Measurements from ENCODE around the gene RABGAP1L. TPM values are rescaled to one million over a fixed set of nuclear protein-coding genes. Genes with fewer than 3 reads are reported as not detected.

Gene RABGAP1L
- total and polyA plus RNA-seq, 2 of the 4 experiments (the other 2 are of a cell fraction) = 7.9 to 26.7 TPM

GRCh38 chr1:174258148-174258550 is 98.8 kb downstream of the RABGAP1L start:
- intact Hi-C loops (cut with micrococcal nuclease) (loop anchor here (1.0 kb wide), 1 partner anchor 486 kb away; no protein-coding TSS in a partner anchor), dilution Hi-C loops (cut with HindIII; ENCODE audit: low sequenced_read_pairs, unreplicated experiment) (loop anchor here (25.0 kb wide), 1 partner anchor 454 kb away; no protein-coding TSS in a partner anchor), in situ Hi-C loops (cut with MboI; ENCODE audit: low sequenced_read_pairs) (loop anchor here (25.0 kb wide), 1 partner anchor 729 kb away; the partner anchor contains the start of gene CACYBP)
- WGBS, 2 experiments (ENCODE audit: extremely low coverage in 2 of 2, insufficient read length in 1 of 2) = no CpG with 5 or more reads among the region's 1 CpG
- H3K9me1 ChIP-seq (ENCODE audit: insufficient read depth, low read length) = no peaks in the 10 kb centered on the region
- no peak overlapping the region for H3K4me2 ChIP-seq (ENCODE audit: low read depth, low read length)
- H3K56ac ChIP-seq (ENCODE audit: extremely low read depth, insufficient read depth, low read length) = no peak overlapping the region
- no peaks in the 10 kb centered on the region for H3K27me3 ChIP-seq (ENCODE audit: control insufficient read depth, insufficient read depth, low read length)
- no peak overlapping the region for H3K14ac ChIP-seq (replicated peaks; ENCODE audit: low read depth, low read length)
- TF ChIP-seq FOS (IDR thresholded peaks at IDR 0.05; ENCODE audit: low read depth, low read length) = no peak
- TF ChIP-seq MAFK (IDR thresholded peaks at IDR 0.05; ENCODE audit: low read depth, low read length) = no peak
- TF ChIP-seq NFE2L2 (IDR thresholded peaks at IDR 0.05; ENCODE audit: low read depth, low read length) = no peak
- no peak for TF ChIP-seq CHD1 (IDR thresholded peaks at IDR 0.05; ENCODE audit: low read depth, low read length)
- no peak for TF ChIP-seq ELK1 (IDR thresholded peaks at IDR 0.05; ENCODE audit: borderline replicate concordance, low read depth, low read length)
- no peak for TF ChIP-seq RFX5 (IDR thresholded peaks at IDR 0.05; ENCODE audit: low read depth, low read length)
- no peak for TF ChIP-seq USF2 (IDR thresholded peaks at IDR 0.05; ENCODE audit: low read depth, low read length)
- peak; percentile 58 for TF ChIP-seq CTCF (conservative IDR thresholded peaks at IDR 0.05; ENCODE audit: low read depth, low read length)
- TF ChIP-seq POLR2A (IDR thresholded peaks at IDR 0.05; ENCODE audit: low read depth, low read length) = no peak
- TF ChIP-seq RAD21 (IDR thresholded peaks at IDR 0.05; ENCODE audit: low read length) = peak; percentile 58
- TF ChIP-seq CEBPB (IDR thresholded peaks at IDR 0.05; ENCODE audit: low read depth, low read length) = no peak
- no peak for TF ChIP-seq MXI1 (IDR thresholded peaks at IDR 0.05; ENCODE audit: borderline replicate concordance, low read depth, low read length)
- peak; percentile 61 for TF ChIP-seq SMC3 (IDR thresholded peaks at IDR 0.05; ENCODE audit: low read depth, low read length)
- TF ChIP-seq RCOR1 (IDR thresholded peaks at IDR 0.05; ENCODE audit: insufficient replicate concordance, low read length) = no peak
- no peak overlapping the region for H2AFZ ChIP-seq (replicated peaks; ENCODE audit: low read length, poor library complexity)
- no peak overlapping the region for H3K4ac ChIP-seq (ENCODE audit: low read depth, low read length)
- ChIA-PET CTCF (interaction anchor here (0.6 to 1.5 kb wide), 4 partner anchors 9 to 487 kb away, joined by 3 to 6 read pairs (median 3); no protein-coding TSS in a partner anchor), POLR2A (ENCODE audit: unreplicated experiment) (no interaction called here)
- no peak overlapping the region for H3K23ac ChIP-seq (ENCODE audit: low read depth, low read length)
- ATAC-seq (ENCODE audit: low read depth) (peak; percentile 65), DNase-seq (peak; percentile 50)
- no peak overlapping the region for H3K4me3 ChIP-seq (ENCODE audit: insufficient read depth, low read depth, low read length)
- H3K27ac ChIP-seq (ENCODE audit: insufficient read depth, low read length) = no peak overlapping the region
- H4K8ac ChIP-seq (ENCODE audit: low read depth in 2 of 2, low read length in 2 of 2) = no peak overlapping the region
- no peaks in the 10 kb centered on the region for H3K36me3 ChIP-seq (ENCODE audit: control insufficient read depth, insufficient read depth, low read length)
- no peak overlapping the region for H3K18ac ChIP-seq (ENCODE audit: low read depth, low read length)
- H3K9me3 ChIP-seq (ENCODE audit: control insufficient read depth, insufficient read depth, low read length) = no peaks in the 10 kb centered on the region
- no peak overlapping the region for H4K5ac ChIP-seq (ENCODE audit: low read depth, low read length)
- no peak overlapping the region for H2AK5ac ChIP-seq (ENCODE audit: low read depth, low read length)
- peaks cover 4% of the 10 kb centered on the region for H4K20me1 ChIP-seq (ENCODE audit: insufficient read depth, low read length)
- no peaks in the 10 kb centered on the region for H3K4me1 ChIP-seq (ENCODE audit: control insufficient read depth, insufficient read depth, low read length)
- no peak overlapping the region for H4K91ac ChIP-seq (ENCODE audit: insufficient read depth, low read depth, low read length)
- H2BK15ac ChIP-seq (ENCODE audit: low read depth, low read length) = no peak overlapping the region
- no peak overlapping the region for H2BK5ac ChIP-seq (ENCODE audit: low read depth, low read length, poor library complexity, severe bottlenecking)
- H3K79me1 ChIP-seq (ENCODE audit: low read depth in 1 of 2, low read length in 2 of 2) = 0 out of 4 replicates have a peak, but pooled peaks cover 0 to 3% of the 10 kb centered on the region in 2 experiments
- H2BK120ac ChIP-seq (ENCODE audit: low read depth, low read length) = no peak overlapping the region
- no peak overlapping the region for H2BK20ac ChIP-seq (ENCODE audit: low read depth, low read length)
- H2AK9ac ChIP-seq (replicated peaks; ENCODE audit: low read depth, low read length, poor library complexity) = no peak overlapping the region
- no peak overlapping the region for H3K9ac ChIP-seq (ENCODE audit: low read depth, low read length)
- no TSS peak for BruUV-seq (replicated peaks)
